GM12892 (cell line): Measurements from ENCODE around the gene WNK2.

ENCODE experiments used
- POLR2A ChIP-seq: IDR thresholded peaks from 2 replicates; pipeline ENCODE4 v1.6.1; 2011; ENCODE audit warnings: low read depth, low read length, control low read depth
- POLR2AphosphoS5 ChIP-seq: IDR thresholded peaks from 2 replicates; pipeline ENCODE4 v1.6.1; 2011; ENCODE audit warnings: low read depth, low read length, control low read depth
- TAF1 ChIP-seq: IDR thresholded peaks from 2 replicates; pipeline ENCODE4 v1.6.1; 2011; ENCODE audit warnings: low read depth, mild to moderate bottlenecking, control low read depth, low read length, borderline replicate concordance

DNA sequence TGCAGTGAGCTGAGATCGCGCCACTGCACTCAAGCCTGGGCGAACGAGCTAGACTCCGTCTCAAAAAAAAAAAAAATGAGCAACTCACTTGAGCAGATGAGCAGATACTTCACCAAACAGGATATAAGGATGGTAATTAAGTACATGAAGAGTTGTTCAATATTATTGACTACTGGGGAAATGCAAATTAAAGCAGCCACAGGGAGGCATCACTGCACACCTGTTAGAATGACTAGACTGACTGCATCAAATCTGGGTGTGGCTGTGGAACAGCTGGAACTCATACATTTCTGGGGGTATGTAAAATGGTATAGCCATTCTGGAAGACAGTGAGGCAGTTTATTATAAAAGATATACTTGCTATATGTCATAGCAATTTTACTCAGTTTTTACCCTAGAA is 93.0 kb downstream of the WNK2 start:
- no peak for TF ChIP-seq POLR2A
- TF ChIP-seq TAF1, result no peak
- TF ChIP-seq POLR2AphosphoS5, result no peak
